Activated CD4-positive, alpha-beta T cell treated with anti-CD3 and anti-CD28 coated beads for 48 hours (primary cell): Measurements from ENCODE around the gene SCN3A.

Experiments
- DNase-seq: peaks from one replicate; pipeline ENCODE4 v3.0.0-alpha.2; 2020

Gene SCN3A

DNA sequence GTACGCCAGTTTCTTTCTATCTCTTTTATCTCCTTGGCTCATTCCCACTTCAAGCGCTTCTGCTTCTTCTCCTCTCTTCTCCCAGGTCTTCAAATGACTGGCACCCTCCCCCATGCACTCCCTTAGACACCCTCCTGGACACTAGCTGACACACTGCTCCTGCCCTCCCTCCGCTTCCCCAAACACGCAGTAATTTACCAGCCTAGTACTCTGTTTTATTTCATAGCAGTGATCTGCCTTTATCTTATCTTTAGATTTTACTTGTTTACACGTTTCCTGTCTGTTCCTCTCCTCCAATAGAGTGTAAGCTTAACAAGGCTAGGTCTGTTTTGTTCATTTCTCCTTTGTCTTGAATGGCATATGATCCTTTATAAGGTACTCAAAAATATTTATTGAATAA lies 93.9 kb downstream of the SCN3A start:
- DNase-seq = no peak

DNA sequence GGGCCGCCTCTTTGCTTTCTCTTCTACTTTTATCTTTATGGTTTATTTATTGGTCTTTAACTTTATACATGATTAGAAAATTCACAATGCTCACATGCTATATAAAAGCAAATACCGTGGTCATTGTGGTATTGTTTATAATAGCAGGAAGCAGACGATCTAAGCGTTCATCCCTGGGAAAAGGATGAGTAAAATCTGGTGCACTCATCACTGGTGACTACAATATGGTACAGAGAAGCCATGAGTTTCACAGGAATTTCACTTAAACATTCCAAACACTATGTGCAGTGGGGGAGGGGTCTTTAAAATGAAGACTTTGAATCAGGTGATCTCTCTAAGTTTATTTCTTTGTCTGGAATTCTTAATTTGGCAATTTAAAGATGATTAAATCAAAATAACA lies 97.9 kb downstream of the SCN3A start:
- DNase-seq = no peak

DNA sequence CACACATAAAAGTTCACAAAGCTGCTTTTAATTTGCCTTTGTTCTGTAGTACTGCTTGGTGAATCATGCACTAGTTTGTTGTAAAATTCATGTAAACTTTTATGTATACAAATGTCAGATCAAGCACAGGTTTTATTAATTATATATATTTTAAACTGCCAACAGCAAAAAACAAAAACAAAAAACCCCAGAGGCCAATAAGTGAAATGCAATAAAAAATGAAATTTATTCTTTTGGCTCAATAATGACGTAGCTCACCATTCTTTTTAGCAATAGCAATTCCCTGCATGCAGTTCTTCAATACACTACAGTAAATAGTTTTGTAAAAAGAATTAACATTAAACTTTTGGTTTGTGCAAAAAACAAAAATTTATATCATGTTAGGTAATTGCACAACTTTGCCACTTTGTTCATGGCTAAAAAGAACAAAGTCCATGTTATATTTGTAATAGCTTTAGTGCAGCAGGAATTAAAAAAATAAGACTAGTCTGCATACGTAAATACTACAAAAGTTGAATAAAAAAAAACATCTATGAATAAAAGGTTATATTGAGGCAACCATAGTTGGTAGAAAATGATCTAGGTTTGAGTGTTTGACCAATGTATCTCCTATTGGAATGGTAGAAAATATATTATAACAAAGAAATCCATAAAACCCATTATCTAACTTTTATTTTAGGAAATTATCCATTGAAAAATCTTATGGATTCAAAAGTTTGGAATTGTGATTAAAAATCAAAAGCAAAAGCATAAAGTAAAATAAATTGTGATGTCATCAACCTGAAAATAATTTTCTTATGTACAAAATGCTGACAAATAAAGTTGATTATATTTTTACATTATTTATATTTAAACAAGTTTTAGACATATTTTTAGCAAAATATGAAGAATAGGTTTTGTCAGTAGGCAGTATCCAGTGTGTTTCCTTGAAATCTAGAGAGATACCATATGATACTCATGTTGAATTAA lies 115.6 kb downstream of the SCN3A start:
- no peak for DNase-seq

DNA sequence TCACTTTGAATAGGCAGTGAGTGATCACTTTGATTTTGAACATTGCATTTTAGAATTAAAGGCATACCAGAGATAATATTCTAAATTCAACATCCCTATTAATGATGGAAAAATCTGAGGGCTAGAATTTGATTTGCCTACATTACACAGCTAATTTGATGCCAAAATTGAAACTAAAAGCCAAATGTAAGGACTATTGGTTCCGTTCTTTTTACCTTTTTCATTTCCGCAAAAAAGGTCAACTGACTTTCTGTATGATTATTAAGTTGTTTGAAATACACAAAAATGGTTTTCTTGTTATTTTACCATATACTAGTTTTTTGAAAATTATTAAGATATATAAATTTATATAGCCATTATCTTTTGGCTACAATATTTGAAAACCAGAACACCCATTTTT lies 117.5 kb downstream of the SCN3A start:
- DNase-seq = no peak

DNA sequence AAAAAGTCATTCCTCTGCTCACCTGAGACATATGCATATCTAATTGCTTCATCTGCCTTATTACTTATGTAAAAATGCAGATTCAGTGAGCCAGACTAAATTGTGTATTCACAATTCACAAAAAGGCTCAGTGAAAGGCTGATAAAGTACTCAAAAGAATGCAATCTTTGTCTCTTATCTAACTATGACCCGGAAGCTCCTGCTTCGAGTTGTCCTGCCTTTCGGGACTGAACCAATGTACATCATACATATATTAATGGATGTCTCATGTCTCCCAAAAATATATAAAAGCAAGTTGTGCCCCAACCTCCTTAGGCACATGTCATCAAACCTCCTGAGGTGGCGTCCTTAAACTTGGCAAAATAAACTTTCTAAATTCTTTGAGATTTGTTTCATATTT lies 120.5 kb downstream of the SCN3A start:
- DNase-seq = no peak

DNA sequence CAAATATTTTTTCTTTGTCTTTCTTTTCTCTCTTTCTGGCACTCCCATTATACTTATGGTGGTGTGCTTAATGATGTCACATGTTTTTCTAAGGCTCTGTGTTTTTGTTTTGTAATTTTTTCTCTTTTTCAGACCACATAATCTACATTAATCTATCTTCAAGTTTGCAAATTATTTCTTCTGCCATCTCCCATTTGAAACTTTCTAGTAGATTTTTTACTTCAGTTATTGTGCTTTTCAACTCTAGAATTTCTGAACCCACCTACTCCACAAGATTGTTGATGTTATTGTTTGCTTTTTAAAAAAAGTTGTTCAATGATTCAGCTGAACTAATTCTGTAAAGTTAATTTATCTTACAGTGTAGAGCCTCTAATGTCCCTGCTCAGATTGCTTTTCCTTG lies 121.4 kb downstream of the SCN3A start:
- DNase-seq = no peak

DNA sequence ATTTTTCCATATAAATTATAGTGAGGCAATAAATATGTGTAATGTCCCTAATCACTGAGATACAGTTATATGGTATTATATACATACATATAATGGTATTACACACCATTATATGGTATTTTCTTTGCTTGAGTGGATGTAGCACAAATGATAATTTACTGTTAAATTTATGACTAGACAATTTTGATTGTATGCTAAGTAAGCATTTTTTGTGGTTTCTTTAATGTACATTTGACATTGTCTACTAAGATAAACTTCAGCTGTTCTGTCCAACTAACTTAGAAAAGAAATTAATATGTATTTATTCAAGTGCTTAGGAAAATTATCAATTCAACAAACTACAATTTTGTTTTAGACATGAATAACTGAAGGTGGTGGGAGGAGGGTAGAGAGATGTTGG lies 122.6 kb downstream of the SCN3A start:
- DNase-seq = no peak

DNA sequence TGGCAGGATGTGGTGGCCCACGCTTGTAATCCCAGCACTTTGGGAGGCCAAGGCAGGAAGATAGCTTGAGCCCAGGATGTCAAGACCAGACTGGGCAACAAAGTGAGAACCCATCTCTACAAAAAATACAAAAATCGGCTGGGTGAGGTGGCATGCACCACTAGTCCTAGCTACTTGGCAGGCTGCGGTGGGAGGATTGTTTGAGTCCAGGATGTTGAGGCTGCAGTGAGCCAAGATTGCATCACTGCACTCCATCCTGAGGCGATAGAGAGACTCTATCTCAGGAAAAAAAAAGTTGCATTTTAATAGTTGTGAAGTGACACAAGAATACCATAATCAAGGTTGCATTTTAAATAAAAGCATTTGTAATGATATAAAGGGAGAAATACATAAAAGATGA lies 124.4 kb downstream of the SCN3A start:
- DNase-seq = no peak

DNA sequence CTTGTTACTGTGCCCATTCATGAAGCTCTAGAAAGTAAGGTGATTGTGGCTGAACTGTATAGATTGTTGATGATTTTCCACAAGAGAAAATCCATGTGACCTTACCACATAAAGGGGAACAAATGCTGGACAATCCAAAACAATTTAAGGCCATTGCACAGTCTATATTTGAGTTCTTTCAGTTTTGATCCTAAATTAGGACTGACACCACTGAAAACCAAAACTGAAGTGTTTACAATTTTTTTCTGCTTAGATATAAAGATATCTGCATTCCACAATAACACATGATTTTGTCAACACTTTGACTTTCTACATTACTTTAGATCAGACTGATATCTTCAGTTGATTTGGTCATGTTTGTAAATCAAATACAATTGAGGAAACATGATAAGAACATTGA lies 124.9 kb downstream of the SCN3A start:
- no peak for DNase-seq

DNA sequence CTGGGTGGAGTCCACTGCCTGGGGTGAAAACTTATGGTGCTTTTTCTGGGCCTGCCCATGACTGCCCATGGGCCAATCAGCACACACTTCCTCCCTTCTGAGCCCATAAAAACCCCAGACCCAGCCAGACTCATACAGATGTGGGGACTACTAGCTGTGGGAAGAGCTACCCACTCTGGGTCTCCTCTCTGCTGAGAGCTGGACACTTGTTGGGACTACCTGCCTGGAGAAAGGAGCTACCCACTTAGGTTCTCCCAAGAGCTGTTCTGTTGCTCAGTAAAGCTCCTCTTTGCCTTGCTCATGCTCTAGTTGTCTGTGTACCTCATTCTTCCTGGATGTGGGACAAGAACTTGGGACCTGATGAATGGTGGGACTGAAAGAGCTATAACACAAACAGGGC lies 129.0 kb downstream of the SCN3A start:
- no peak for DNase-seq

DNA sequence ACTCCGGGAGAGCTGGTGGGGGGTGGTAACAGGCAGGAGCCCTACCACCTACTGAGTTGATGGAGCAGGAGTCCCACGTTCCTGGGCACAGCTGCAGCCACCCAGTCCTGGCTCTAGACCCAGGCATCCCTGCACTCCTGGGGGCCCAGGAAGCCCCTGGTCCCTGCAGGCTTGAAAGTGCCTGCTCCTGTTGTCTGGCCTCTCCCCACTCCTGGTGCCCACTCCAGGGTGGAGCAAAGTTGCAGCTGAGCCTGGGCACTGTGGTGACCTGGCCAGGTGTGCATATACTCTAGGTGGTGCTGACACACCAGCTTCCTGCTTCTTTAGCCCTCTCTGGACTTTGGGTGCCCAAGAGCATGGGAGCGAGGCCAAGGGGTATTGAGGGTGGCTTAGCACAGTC lies 129.5 kb downstream of the SCN3A start:
- no peak for DNase-seq

DNA sequence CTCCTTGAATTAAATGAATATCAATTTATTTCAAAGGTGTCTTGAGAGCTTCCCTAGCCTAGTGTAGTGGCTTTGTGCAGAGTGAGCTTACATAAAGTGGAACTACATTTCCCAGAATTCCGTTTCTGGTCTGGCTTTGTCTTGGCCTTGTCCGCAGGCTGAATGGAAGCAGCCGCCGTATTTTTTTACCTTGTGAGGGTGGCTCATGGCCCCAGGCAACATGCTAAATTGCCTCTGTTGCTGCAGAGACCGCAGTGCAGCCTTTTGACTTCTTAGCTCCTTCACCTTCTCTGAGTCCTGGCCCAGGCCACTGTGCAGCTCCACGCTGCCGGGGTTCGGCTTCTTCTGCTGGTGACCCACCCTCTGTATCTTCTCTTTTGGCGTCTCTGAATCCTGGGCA lies 133.8 kb downstream of the SCN3A start:
- DNase-seq = no peak

DNA sequence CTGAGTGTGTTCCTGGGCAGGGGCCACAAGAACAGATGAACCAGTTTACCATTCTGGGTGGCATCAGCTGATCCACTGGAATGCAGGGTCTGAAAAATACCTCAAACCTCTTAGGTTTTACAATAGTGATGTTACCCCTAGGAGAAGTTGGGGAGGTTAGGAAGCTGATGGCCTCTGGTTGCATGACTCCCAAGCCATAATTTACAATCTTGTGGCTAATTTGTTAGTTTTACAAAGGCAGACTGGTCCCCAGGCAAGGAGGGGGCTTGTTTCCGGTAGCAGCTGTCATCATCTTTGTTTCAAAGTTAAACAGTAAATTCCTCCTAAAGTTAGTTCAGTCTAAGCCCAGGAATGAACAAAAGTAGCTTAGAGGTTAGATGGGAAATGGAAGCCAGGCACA lies 134.7 kb downstream of the SCN3A start:
- no peak for DNase-seq

DNA sequence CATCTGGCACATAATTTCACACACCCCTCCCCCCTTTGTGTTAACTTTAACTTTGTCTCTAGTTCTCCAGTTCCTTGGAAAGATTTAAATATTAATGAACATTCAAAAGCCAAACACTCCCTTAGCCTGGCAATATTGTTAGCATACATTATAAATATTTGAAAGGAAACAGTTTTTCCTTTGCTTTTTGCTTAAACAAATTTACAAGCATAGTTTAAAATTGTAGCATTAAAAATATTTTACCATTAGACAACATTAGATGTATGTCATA lies 135.4 kb downstream of the SCN3A start:
- no peak for DNase-seq

DNA sequence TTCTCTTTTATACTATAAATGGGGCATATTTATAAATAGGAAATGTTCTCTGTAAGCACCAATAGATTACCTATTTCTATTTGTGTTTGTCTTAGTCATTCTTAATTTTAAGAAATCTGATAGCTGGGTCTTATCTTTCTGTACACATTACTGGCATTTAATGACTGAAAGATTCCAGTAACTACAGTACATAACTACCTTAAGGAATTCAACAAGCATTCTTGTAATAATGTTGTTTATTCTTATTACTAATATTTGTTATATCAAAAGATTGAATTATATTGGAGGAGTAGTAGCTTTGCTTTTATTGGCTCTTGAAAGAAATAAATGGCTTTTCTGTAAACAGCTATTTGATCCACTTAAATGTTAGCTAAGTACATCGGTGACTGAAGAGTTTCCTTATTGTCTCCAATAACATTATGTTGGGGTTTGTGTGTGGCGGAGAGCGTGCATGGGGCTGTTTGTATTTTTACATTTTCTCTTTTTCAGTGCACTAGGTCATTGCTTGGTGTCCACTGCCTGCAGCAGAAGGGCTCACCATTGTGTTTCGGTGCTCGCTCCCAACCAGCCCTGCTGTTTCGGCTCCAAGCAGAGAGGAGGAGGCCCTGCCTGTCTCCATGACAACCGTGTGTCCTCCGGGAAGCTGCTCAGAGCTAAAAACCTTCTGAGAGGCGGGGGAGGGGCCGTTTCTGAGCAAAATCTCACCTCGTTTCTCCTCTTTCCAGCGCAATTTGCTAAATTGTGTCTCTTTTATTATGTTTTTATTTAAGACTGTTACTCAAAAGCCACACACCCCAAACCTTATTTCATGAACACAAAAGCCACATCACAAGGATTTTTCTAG lies 136.0 kb downstream of the SCN3A start:
- no peak for DNase-seq

DNA sequence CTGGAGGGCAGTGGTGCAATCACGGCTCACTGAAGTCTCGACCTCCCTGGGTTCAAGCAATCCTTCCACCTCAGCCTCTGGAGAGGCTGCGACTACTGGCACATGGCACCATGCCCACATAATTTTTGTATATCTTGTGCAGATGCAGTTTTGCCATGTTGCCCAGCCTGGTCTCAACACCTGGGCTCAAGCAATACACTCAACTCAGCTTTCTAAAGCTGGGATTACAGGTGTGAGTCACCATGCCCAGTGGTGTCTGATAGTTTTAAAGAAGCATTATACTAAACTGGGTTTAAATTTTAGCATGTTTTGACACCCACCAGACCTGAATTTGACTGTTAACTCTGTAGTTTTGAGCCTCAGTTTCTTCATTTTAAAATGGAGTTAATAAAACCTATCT lies 139.1 kb downstream of the SCN3A start:
- no peak for DNase-seq

DNA sequence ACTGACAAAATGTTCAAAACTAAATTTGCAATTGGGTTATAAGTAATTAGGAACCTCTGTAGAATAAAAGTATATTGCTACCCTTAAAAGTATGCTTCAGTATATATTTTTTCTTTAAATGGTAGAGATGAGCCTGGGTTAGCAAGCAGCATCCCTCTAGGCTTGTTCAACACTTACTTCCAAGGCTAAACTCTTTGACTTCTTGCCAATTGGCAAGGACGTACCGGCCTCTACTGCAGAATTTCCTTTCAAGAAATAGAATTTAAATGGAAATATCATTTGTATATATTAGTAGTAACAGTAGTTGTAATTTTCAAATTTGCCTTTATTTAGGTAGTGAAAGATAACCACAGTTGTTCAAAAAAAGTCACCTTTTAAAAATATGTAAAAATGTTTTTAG lies 143.4 kb downstream of the SCN3A start:
- DNase-seq = no peak

DNA sequence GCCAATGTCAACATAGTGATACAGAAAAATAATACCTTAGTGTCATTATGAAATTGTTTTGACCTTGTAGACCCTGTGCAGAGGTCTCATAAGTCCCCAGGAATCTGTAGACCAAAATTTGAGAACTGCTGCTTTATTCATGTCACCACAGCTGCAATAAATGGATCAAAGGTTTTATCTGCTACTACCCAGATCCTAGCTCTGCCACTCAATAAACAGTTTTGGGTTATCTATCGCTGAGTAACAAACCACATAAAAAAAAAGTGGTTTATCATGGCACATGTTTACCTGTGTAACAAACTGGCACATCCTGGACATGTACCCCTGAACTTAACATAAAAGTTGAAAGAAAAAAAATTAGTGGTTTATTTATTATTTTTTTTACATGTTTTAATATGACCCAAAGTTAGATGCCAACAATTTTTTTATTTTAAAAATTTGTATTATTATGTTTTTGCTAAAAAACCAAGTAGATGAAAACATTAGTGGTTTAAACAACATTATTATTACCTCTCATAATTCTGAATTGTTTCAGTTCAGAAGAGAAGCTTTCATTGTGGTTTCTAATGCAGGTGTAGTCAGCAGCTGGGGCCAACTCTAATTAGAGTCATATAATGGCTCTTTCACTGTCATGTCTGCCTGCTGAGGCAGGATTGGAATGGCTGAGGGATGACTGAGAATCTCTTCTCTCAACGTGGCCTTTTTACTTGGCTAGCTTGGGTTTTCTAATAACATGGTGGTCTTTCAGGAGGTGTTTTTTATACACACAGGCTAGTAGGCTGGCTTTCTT lies 145.2 kb downstream of the SCN3A start:
- DNase-seq = no peak

DNA sequence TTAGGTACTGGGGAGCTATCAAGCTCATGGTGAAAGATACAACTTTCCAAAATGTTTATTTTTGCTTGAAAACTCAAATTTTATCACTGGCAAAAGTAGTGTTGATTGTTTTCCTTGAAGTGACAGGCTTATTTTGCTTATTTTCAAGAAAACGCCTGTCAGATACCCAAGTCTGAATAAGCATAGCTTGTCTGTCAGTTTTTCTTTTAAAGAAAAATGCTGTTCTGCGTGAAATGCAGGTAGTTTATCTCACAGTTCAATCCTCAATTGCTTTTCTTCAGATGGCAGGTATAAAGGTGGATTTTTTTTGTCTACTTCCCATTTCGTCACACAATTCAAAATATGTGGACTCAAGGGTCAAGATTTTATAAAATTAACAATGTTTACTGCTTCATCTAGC lies 145.9 kb downstream of the SCN3A start:
- no peak for DNase-seq

DNA sequence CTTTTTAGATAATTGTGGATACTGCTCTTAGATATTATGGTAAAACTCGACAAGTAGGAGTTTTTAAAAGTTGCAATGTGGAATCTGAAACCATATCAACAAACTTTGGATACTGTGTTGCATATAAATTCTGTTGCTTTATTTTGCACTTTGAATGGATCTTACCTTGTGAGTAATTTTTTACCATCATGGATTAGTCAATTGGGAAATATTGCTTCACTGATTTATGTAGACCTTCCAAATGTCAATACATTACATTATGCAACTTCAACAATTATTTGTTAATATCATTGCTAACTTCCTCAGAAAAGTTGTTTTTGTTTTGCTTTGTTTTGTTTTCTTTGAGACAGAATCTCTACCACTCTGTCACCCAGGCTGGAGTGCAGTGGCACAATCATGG lies 146.5 kb downstream of the SCN3A start:
- no peak for DNase-seq

DNA sequence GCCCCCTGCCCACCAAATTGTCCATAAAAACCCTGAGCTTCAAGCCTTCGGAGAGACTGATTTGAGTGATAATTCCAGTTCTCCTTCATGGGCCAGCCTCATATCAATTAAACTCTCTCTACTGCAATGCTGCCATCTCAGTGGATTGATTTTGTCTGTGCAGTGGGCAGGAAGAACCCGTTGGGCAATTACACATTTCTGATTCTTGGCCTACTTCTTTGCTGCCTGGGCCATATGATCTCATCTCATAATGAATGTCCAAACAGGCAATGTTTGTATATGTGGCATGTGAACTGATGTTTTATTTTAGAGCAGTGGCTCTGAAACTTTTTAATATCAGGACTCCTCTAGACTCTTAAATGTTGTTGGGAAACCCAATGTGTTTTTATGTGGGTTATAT lies 147.3 kb downstream of the SCN3A start:
- no peak for DNase-seq

DNA sequence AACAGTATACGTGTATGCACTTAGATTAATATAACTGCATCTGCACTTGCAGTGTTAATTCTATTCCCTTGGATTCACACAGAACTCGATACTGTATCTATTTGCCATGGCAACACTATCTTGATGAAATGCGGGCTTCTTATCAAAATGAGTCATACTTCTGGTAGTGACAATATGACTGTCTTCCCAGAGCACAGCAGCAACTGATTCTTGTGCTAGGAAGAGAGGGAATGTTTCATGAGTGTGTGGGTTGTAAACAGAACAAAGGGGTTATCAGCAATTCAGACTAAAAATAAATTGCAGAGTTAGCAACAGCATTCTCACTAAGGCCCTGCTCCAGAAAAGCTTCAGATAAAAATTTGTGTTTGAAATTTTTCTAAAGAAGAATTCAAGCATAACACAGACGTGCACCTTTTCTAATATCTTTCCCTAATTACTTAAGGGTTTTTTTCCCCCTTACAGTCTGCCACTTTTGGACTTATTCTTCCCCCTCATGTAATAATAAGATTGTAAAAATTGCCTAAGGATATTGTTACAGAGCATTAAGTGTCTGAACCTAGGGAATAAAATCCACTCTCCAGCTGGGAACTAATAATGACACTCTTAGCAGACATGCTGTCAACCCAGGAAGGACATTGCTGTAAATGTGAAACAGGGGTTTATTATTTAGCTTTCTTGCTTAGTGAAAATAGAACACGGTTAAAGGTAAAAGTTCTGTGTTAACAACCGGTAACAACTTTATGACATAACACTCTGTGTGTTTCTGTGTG lies 148.6 kb downstream of the SCN3A start:
- no peak for DNase-seq

DNA sequence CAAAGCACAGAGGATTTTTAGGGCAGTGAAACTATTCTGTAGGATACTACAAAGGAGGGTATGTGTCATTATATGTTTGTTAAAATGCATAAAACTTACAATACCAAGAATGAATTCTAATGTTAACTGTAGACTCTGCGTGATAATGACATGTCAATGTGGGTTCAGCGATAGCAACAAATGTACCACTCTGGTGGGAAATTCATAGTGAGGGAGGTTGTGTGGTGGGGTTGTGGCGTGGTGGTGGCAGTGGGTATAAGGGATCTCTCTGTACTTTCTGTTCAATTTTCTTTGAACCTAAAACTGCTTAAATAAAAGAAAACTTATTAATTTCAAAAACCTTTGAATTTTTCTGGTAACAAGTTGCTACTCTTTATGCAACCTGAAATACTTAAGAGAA lies 149.2 kb downstream of the SCN3A start:
- DNase-seq = no peak
